GM12864 (cell line): Measurements from ENCODE around the gene ADAMTS5.

ENCODE experiments used
- DNase-seq: peaks from one replicate; pipeline ENCODE4 v3.0.0-alpha.2; 2011; ENCODE audit warnings: low read depth
- H3K4me3 ChIP-seq: 2 replicates; pipeline ENCODE4 v1.5.1; 2011; ENCODE audit warnings: mild to moderate bottlenecking, low read depth, low read length, control low read depth
- CTCF ChIP-seq: IDR thresholded peaks from 2 replicates; pipeline ENCODE4 v1.5.1; 2011; ENCODE audit warnings: low read depth, mild to moderate bottlenecking, moderate library complexity, low read length, control low read depth, inconsistent platforms; ENCODE audit errors: missing control alignments

The ADAMTS5 gene

GRCh38 chr21:26967062-26967913 lies at the start of gene ADAMTS5:
ADAMTS5 (minus strand) TSS chr21:26967088; CDS start chr21:26966391, 697 bp downstream.
- TF ChIP-seq CTCF: no peak
- H3K4me3 ChIP-seq: no peak within 1 kb of the TSS
- DNase-seq: no peak

- no peak for TF ChIP-seq CTCF
- H3K4me3 ChIP-seq: no peak overlapping the region
- no peak for DNase-seq
Measured at GRCh38 chr21:27001526-27001925, 34.6 kb upstream of the ADAMTS5 start.

GRCh38 chr21:26983576-26983975 lies 16.7 kb upstream of the ADAMTS5 start:
- TF ChIP-seq CTCF: no peak
- DNase-seq: no peak
- no peak overlapping the region for H3K4me3 ChIP-seq

GRCh38 chr21:26982767-26983166 lies 15.9 kb upstream of the ADAMTS5 start:
- no peak for TF ChIP-seq CTCF
- DNase-seq: no peak
- no peak overlapping the region for H3K4me3 ChIP-seq

- no peak for TF ChIP-seq CTCF
- no peak overlapping the region for H3K4me3 ChIP-seq
- DNase-seq: no peak
Measured at GRCh38 chr21:26977746-26978145, 10.9 kb upstream of the ADAMTS5 start.

- no peak overlapping the region for H3K4me3 ChIP-seq
- DNase-seq: no peak
- no peak for TF ChIP-seq CTCF
Measured at GRCh38 chr21:26973226-26973625, 6.3 kb upstream of the ADAMTS5 start.

- no peak for TF ChIP-seq CTCF
- DNase-seq: no peak
- no peak overlapping the region for H3K4me3 ChIP-seq
Measured at GRCh38 chr21:26972192-26972591, 5.3 kb upstream of the ADAMTS5 start.
